ENCODE data around the gene MYRFL.

Gene MYRFL

GRCh38 chr12:69880571-69880970 lies 55.5 kb downstream of the MYRFL start:
- Mint-ChIP-seq H3K27me3 (ENCODE audit: low read depth) (peaks cover 9% of the 10 kb centered on the region), H3K27ac (no peak overlapping the region), H3K36me3 (ENCODE audit: low read depth) (no peaks in the 10 kb centered on the region), H3K4me1 (peaks cover 3% of the 10 kb centered on the region), H3K9me3 (no peaks in the 10 kb centered on the region), H3K4me3 (no peak overlapping the region)
- TF ChIP-seq CTCF (IDR thresholded peaks at IDR 0.05; ENCODE audit: unreplicated experiment in 3 of 3), result no peak

- Mint-ChIP-seq H3K9me3 (no peaks in the 10 kb centered on the region), H3K4me1 (peaks cover 3% of the 10 kb centered on the region), H3K27me3 (ENCODE audit: low read depth) (peaks cover 12% of the 10 kb centered on the region), H3K27ac (no peak overlapping the region), H3K4me3 (no peak overlapping the region), H3K36me3 (ENCODE audit: low read depth) (no peaks in the 10 kb centered on the region)
- no peak for TF ChIP-seq CTCF (IDR thresholded peaks at IDR 0.05; ENCODE audit: unreplicated experiment in 3 of 3)
Measured at GRCh38 chr12:69881771-69882170, 56.7 kb downstream of the MYRFL start.

- Mint-ChIP-seq H3K4me3 (no peak overlapping the region), H3K9me3 (no peaks in the 10 kb centered on the region), H3K27ac (no peak overlapping the region), H3K27me3 (ENCODE audit: low read depth) (peaks cover 4% of the 10 kb centered on the region), H3K36me3 (ENCODE audit: low read depth) (no peaks in the 10 kb centered on the region), H3K4me1 (peaks cover 3% of the 10 kb centered on the region)
- no peak for TF ChIP-seq CTCF (IDR thresholded peaks at IDR 0.05; ENCODE audit: unreplicated experiment in 3 of 3)
Measured at GRCh38 chr12:69884386-69884785, 59.4 kb downstream of the MYRFL start.

GRCh38 chr12:69885658-69886057 lies 60.6 kb downstream of the MYRFL start:
- no peaks in the 10 kb centered on the region for H3K9me3 Mint-ChIP-seq
- no peak for TF ChIP-seq CTCF (IDR thresholded peaks at IDR 0.05; ENCODE audit: unreplicated experiment in 3 of 3)
- peaks cover 3% of the 10 kb centered on the region for H3K4me1 Mint-ChIP-seq

GRCh38 chr12:69886109-69886508 lies 61.1 kb downstream of the MYRFL start:
- H3K4me3 Mint-ChIP-seq, result no peak overlapping the region
- H3K27me3 Mint-ChIP-seq (ENCODE audit: low read depth), result peaks cover 3% of the 10 kb centered on the region
- peaks cover 3% of the 10 kb centered on the region for H3K4me1 Mint-ChIP-seq
- no peaks in the 10 kb centered on the region for H3K36me3 Mint-ChIP-seq (ENCODE audit: low read depth)
- H3K27ac Mint-ChIP-seq, result no peak overlapping the region
- H3K9me3 Mint-ChIP-seq, result no peaks in the 10 kb centered on the region
- no peak for TF ChIP-seq CTCF (IDR thresholded peaks at IDR 0.05; ENCODE audit: unreplicated experiment in 3 of 3)

More at GRCh38 chr12:69885658-69886057, 60.6 kb downstream of the MYRFL start:
- Mint-ChIP-seq H3K27ac (no peak overlapping the region), H3K36me3 (ENCODE audit: low read depth) (no peaks in the 10 kb centered on the region), H3K4me3 (no peak overlapping the region), H3K27me3 (ENCODE audit: low read depth) (peaks cover 3% of the 10 kb centered on the region)

- peaks cover 2% of the 10 kb centered on the region for H3K4me1 Mint-ChIP-seq
- no peaks in the 10 kb centered on the region for H3K9me3 Mint-ChIP-seq
- no peak for TF ChIP-seq CTCF (IDR thresholded peaks at IDR 0.05; ENCODE audit: unreplicated experiment in 3 of 3)
- no peaks in the 10 kb centered on the region for H3K36me3 Mint-ChIP-seq (ENCODE audit: low read depth)
- H3K4me3 Mint-ChIP-seq, result no peak overlapping the region
- H3K27me3 Mint-ChIP-seq (ENCODE audit: low read depth), result peaks cover 3% of the 10 kb centered on the region
- H3K27ac Mint-ChIP-seq, result no peak overlapping the region
Measured at GRCh38 chr12:69886715-69887114, 61.7 kb downstream of the MYRFL start.
